HepG2 (cell line): ENCODE measurements around the gene PCDH12. TPM values are rescaled to one million over a fixed set of nuclear protein-coding genes. Genes with fewer than 3 reads are reported as not detected.

Experiments used
- AGO1 ChIP-seq: fragments of 200-400 bp; formaldehyde crosslinking; IDR thresholded peaks from 2 replicates; pipeline ENCODE4 v1.6.1; 2017; ENCODE audit warnings: mild to moderate bottlenecking, low read depth, low read length, moderate library complexity; ENCODE audit not compliant: poor library complexity, severe bottlenecking
- ARNT2 ChIP-seq: sonication (generic); formaldehyde crosslinking; IDR thresholded peaks from 2 replicates; pipeline ENCODE4 v1.8.0; 2022; ENCODE audit warnings: mild to moderate bottlenecking, low read depth, missing genetic modification reagents, moderate library complexity
- ETV5 ChIP-seq: IDR thresholded peaks from 2 replicates; pipeline ENCODE4 v1.6.1; 2018; ENCODE audit warnings: missing biosample characterization, missing genetic modification reagents, inconsistent platforms, borderline replicate concordance
- GATAD2A ChIP-seq: IDR thresholded peaks from 2 replicates; pipeline ENCODE4 v1.6.1; 2016
- IRF2 ChIP-seq: IDR thresholded peaks from 2 replicates; pipeline ENCODE4 v1.6.1; 2018; ENCODE audit warnings: missing genetic modification reagents, missing compliant biosample characterization
- KDM2A ChIP-seq: sonication (generic); formaldehyde crosslinking; IDR thresholded peaks from 2 replicates; pipeline ENCODE4 v1.4.0; 2020; ENCODE audit warnings: low read depth, missing genetic modification reagents, borderline replicate concordance
- KDM3A ChIP-seq: IDR thresholded peaks from 2 replicates; pipeline ENCODE4 v1.6.1; 2018; ENCODE audit warnings: low read depth, missing compliant biosample characterization
- KLF16 ChIP-seq, 2 experiments: sonication (generic) in 1 of 2; formaldehyde crosslinking in 1 of 2; IDR thresholded peaks; 2 replicates each; pipeline versions ENCODE4 v1.6.1 to v1.8.0; 2016 to 2023; ENCODE audit warnings: missing genetic modification reagents in 2 of 2, missing compliant biosample characterization in 1 of 2
- MIER2 ChIP-seq: IDR thresholded peaks from 2 replicates; pipeline ENCODE4 v1.6.1; 2016; ENCODE audit warnings: missing biosample characterization, missing genetic modification reagents
- MXD4 ChIP-seq: IDR thresholded peaks from 2 replicates; pipeline ENCODE4 v1.6.1; 2016; ENCODE audit warnings: mild to moderate bottlenecking, missing biosample characterization, missing genetic modification reagents
- NR2F6 ChIP-seq, 2 experiments: IDR thresholded peaks; 2 replicates each; pipeline ENCODE4 v1.6.1; 2016; ENCODE audit warnings: antibody characterized with exemption in 1 of 2, mild to moderate bottlenecking in 1 of 2
- RXRB ChIP-seq: IDR thresholded peaks from 2 replicates; pipeline ENCODE4 v1.6.1; 2016; ENCODE audit warnings: borderline replicate concordance, missing genetic modification reagents, missing compliant biosample characterization
- SAFB2 ChIP-seq: sonication (generic); formaldehyde crosslinking; IDR thresholded peaks from 2 replicates; pipeline ENCODE4 v1.5.1; 2020; ENCODE audit warnings: missing genetic modification reagents, low read depth, mild to moderate bottlenecking, borderline replicate concordance
- SMC3 ChIP-seq: IDR thresholded peaks from 2 replicates; pipeline ENCODE4 v1.6.1; 2011; ENCODE audit warnings: low read length, improper control_type of control experiment
- ZNF761 ChIP-seq: sonication (generic); formaldehyde crosslinking; conservative IDR thresholded peaks from 2 replicates; pipeline ENCODE4 v1.4.0; 2020; ENCODE audit warnings: mild to moderate bottlenecking, missing genetic modification reagents
- polyA plus RNA-seq, 8 experiments: library from polyadenylated mRNA; depleted of rRNA in 3 of 8; stranded (reverse) in 7 of 8; unstranded in 1 of 8; fragments of >200 nt; fragmentation: Illumina TruSeq in 4 of 8; extraction: Trizol in 4 of 8; gene quantifications; 2 replicates each; pipeline versions ENCODE4 v1.2.1 to v1.2.3, GENCODE V29; 2011 to 2016; ENCODE audit warnings: low read depth in 4 of 8, missing spikeins in 1 of 8, mixed read lengths in 1 of 8; ENCODE audit not compliant: insufficient read depth in 1 of 8
- total RNA-seq, 5 experiments: library from RNA; depleted of rRNA; stranded (reverse); fragments of >200 nt; fragmentation: Illumina TruSeq; extraction: Trizol; gene quantifications; 2 replicates each; pipeline ENCODE4 v1.2.3, GENCODE V29; 2016; ENCODE audit warnings: low read depth in 1 of 5
- TF ChIP-seq, protein P1 (sequence below): sonication (generic); formaldehyde crosslinking; IDR thresholded peaks from 2 replicates; pipeline ENCODE4 v1.5.1; 2020; ENCODE audit warnings: mild to moderate bottlenecking, moderate library complexity, missing genetic modification reagents
- TF ChIP-seq, protein P2 (sequence below): sonication (generic); formaldehyde crosslinking; IDR thresholded peaks from 2 replicates; pipeline ENCODE4 v1.5.1; 2020; ENCODE audit warnings: mild to moderate bottlenecking, missing genetic modification reagents, moderate library complexity
- TF ChIP-seq, protein P3 (sequence below): IDR thresholded peaks from 2 replicates; pipeline ENCODE4 v1.6.1; 2018; ENCODE audit warnings: missing genetic modification reagents, mild to moderate bottlenecking, missing compliant biosample characterization
- TF ChIP-seq, protein P4 (sequence below): sonication (generic); formaldehyde crosslinking; IDR thresholded peaks from 2 replicates; pipeline ENCODE4 v1.4.0; 2020; ENCODE audit warnings: missing genetic modification reagents

Gene PCDH12
- total and polyA plus RNA-seq, 2 of the 13 experiments (the other 11 are each of a cell fraction or from before 2014, with no cell fraction given), result not detected

DNA sequence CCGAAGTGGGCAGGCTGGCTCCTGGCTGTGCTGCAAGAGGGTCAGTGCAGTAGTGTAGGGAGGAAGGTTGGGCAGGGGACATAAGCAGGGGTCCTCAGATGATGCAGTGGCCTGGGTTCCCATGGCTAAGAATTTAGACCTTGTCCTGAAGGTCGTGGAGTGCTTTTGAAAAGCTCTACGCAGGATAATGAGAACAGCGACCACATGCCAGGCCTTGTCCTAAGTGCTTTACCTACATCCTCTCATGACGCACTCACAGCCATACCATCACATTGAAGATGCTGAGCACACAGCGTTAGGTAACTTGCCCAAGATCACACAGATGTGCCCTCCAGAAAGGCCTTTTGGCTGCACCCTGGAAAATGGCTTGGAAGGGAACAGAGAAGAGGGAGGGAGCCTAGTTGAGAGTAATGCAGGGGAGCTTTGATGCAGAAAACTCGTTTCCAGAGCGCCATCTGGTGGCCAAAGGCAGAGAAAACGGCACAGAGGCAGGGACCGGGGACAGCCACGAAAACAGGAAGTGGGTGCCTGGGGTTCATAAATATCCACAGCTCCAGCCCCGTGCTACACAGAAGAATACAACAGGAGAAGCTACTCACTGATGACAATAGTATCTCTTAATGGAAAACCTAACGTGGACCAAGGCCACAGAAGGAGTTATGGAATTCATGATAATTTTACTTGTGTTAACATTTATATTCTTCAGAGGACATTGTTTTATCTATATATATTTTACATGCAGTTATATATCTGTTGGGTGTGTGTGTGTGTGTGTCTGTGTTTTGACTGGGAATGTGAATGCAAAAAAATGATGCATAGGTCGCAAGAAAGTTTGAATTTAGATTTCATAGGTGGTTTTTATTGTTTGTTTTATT lies 2.7 kb upstream of the PCDH12 start (continued):
- TF ChIP-seq, protein P1, sequence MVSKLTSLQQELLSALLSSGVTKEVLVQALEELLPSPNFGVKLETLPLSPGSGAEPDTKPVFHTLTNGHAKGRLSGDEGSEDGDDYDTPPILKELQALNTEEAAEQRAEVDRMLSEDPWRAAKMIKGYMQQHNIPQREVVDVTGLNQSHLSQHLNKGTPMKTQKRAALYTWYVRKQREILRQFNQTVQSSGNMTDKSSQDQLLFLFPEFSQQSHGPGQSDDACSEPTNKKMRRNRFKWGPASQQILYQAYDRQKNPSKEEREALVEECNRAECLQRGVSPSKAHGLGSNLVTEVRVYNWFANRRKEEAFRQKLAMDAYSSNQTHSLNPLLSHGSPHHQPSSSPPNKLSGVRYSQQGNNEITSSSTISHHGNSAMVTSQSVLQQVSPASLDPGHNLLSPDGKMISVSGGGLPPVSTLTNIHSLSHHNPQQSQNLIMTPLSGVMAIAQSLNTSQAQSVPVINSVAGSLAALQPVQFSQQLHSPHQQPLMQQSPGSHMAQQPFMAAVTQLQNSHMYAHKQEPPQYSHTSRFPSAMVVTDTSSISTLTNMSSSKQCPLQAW (CRISPR knock-in tag), result peak; percentile 47; the same call in 1 of the 2 replicates
- peak; percentile 46; the same call in 1 of the 2 replicates for TF ChIP-seq IRF2
- TF ChIP-seq, protein P2, sequence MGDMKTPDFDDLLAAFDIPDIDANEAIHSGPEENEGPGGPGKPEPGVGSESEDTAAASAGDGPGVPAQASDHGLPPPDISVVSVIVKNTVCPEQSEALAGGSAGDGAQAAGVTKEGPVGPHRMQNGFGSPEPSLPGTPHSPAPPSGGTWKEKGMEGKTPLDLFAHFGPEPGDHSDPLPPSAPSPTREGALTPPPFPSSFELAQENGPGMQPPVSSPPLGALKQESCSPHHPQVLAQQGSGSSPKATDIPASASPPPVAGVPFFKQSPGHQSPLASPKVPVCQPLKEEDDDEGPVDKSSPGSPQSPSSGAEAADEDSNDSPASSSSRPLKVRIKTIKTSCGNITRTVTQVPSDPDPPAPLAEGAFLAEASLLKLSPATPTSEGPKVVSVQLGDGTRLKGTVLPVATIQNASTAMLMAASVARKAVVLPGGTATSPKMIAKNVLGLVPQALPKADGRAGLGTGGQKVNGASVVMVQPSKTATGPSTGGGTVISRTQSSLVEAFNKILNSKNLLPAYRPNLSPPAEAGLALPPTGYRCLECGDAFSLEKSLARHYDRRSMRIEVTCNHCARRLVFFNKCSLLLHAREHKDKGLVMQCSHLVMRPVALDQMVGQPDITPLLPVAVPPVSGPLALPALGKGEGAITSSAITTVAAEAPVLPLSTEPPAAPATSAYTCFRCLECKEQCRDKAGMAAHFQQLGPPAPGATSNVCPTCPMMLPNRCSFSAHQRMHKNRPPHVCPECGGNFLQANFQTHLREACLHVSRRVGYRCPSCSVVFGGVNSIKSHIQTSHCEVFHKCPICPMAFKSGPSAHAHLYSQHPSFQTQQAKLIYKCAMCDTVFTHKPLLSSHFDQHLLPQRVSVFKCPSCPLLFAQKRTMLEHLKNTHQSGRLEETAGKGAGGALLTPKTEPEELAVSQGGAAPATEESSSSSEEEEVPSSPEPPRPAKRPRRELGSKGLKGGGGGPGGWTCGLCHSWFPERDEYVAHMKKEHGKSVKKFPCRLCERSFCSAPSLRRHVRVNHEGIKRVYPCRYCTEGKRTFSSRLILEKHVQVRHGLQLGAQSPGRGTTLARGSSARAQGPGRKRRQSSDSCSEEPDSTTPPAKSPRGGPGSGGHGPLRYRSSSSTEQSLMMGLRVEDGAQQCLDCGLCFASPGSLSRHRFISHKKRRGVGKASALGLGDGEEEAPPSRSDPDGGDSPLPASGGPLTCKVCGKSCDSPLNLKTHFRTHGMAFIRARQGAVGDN (CRISPR knock-in tag), result 0 out of 2 replicates have a peak, but pooled peaks have one; percentile 3
- peak; percentile 60; the same call in 1 of the 2 replicates for TF ChIP-seq ETV5 (CRISPR knock-in tag)
- 0 out of 2 replicates have a peak, but pooled peaks have one; percentile 34 for TF ChIP-seq GATAD2A
- no peak for TF ChIP-seq SAFB2 (CRISPR knock-in tag)
- peak; percentile 89 for TF ChIP-seq SMC3
- TF ChIP-seq NR2F6 (IDR thresholded peaks at IDR 0.05), result no peak
- TF ChIP-seq NR2F6 (CRISPR knock-in tag; IDR thresholded peaks at IDR 0.05), result peak; percentile 20; the same call in 1 of the 2 replicates
- 0 out of 2 replicates have a peak, but pooled peaks have one; percentile 19 for TF ChIP-seq RXRB (CRISPR knock-in tag)
- no peak for TF ChIP-seq KLF16 (CRISPR knock-in tag; IDR thresholded peaks at IDR 0.05)
- TF ChIP-seq ARNT2 (CRISPR knock-in tag), result 0 out of 2 replicates have a peak, but pooled peaks have one; percentile 34
- TF ChIP-seq, protein P3, sequence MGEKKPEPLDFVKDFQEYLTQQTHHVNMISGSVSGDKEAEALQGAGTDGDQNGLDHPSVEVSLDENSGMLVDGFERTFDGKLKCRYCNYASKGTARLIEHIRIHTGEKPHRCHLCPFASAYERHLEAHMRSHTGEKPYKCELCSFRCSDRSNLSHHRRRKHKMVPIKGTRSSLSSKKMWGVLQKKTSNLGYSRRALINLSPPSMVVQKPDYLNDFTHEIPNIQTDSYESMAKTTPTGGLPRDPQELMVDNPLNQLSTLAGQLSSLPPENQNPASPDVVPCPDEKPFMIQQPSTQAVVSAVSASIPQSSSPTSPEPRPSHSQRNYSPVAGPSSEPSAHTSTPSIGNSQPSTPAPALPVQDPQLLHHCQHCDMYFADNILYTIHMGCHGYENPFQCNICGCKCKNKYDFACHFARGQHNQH, result 0 out of 2 replicates have a peak, but pooled peaks have one; percentile 41
- TF ChIP-seq KDM2A (CRISPR knock-in tag), result peak; percentile 53; the same call in 1 of the 2 replicates
- TF ChIP-seq, protein P4, sequence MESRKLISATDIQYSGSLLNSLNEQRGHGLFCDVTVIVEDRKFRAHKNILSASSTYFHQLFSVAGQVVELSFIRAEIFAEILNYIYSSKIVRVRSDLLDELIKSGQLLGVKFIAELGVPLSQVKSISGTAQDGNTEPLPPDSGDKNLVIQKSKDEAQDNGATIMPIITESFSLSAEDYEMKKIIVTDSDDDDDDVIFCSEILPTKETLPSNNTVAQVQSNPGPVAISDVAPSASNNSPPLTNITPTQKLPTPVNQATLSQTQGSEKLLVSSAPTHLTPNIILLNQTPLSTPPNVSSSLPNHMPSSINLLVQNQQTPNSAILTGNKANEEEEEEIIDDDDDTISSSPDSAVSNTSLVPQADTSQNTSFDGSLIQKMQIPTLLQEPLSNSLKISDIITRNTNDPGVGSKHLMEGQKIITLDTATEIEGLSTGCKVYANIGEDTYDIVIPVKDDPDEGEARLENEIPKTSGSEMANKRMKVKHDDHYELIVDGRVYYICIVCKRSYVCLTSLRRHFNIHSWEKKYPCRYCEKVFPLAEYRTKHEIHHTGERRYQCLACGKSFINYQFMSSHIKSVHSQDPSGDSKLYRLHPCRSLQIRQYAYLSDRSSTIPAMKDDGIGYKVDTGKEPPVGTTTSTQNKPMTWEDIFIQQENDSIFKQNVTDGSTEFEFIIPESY (CRISPR knock-in tag), result 0 out of 2 replicates have a peak, but pooled peaks have one; percentile 18
- TF ChIP-seq ZNF761 (CRISPR knock-in tag), result 0 out of 2 replicates have a peak, but pooled peaks have one; percentile 56
- 0 out of 2 replicates have a peak, but pooled peaks have one; percentile 19 for TF ChIP-seq MXD4 (CRISPR knock-in tag)
- TF ChIP-seq KDM3A (CRISPR knock-in tag), result peak; percentile 56; the same call in 1 of the 2 replicates
- peak; percentile 53; the same call in 1 of the 2 replicates for TF ChIP-seq MIER2 (CRISPR knock-in tag)
- TF ChIP-seq AGO1, result no peak
